HG03558 (cell line): Measurements from ENCODE around the gene FAM78B.

Experiments
- ATAC-seq: cut with Tn5 transposase; IDR thresholded peaks from one replicate; pipeline ENCODE4 v1.9.1; 2021; ENCODE audit warnings: moderate number of reproducible peaks; ENCODE audit not compliant: unreplicated experiment; ENCODE audit errors: extremely low read depth

Gene FAM78B

GRCh38 chr1:166080277-166080966 is 86.4 kb downstream of the FAM78B start:
- no peak for ATAC-seq

DNA sequence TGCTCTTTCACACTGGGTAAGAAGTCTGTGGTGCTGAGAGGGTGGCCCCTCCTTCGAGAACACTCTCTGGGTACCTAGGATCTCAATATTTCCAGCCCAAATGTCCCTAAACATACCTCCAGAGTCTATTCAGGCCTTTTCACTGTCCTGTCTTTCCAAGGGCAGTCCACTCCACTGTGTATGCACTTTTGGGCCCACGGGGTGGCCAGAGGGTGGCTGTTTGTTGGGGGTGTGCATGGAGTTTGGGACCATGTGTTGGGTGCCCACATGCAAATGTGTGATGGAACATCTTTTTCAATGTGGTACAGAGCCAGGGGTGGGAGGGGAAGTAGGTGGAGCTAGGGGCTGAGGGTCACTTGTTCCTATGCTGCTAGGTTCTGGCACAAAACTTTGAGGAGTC is 87.5 kb downstream of the FAM78B start:
- no peak for ATAC-seq

DNA sequence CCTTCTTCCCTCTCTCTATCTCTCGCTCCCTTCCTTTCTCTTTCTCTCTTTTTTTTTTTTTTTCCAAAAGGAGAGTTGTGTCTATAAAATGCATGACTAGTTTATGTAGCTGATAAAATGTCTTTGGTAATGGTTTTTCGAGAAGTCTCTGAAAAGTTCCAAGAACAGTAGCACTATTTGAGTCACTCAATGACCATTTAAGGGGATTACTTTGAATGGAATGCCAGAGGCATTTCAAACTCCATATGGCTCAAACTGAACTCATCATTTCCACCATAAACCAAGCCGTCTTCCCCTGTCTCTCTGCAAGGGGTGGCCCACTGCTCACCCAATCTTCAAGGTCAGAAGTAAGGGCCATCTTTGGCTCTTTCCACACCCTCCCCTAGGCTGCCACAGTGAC is 93.3 kb downstream of the FAM78B start:
- no peak for ATAC-seq

GRCh38 chr1:166069390-166069789 is 97.4 kb downstream of the FAM78B start:
- no peak for ATAC-seq

- no peak for ATAC-seq
Measured at GRCh38 chr1:166066107-166066506, 100.7 kb downstream of the FAM78B start.

DNA sequence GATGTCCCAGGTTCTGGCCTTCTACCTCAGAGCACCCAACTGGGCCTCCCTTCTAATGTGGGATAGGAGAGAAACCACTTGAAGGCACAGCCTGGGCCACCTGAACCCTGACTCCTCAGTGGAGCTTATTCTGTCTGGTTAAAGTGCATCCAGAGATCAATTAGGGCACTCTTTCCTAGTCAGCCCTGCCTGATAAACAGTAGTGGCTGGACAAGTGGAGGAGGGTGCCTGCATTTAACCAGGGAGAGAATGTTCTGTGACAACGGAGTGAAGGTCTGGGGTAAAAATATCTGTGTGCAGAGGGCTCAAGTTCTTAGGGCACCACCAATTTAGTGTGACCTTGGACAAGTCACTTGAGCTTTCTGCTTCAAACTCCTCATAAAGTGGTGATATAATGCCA is 101.8 kb downstream of the FAM78B start:
- ATAC-seq: no peak

DNA sequence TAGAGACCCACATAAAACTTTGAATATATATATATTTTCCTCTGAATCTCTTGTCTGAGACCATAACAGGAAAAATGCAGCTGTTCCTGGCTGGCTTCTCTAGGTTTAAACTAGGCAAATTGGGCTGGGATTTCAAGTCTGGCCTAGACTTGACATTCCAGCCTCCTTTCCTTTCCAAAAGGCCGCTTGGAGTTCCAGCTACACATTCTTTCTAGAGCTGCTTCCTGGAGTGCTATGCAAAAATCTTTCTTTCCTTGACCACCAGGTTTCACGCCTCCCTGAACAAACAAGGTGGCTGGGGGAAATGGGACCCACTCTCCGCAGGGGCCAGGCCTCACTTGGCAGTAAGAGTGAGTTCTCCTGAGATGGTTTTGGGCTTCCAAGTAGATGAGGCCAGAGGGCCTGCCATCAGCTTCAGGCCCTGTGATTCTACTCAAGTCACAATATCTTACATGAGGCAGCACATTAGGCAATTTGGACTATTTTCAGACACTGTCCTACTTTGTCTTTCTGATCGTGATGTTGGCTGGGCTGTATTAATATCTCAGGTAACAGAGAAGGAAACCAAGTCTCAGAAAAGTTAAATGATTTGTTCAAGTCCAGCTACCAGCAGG is 102.4 kb downstream of the FAM78B start:
- ATAC-seq: no peak

DNA sequence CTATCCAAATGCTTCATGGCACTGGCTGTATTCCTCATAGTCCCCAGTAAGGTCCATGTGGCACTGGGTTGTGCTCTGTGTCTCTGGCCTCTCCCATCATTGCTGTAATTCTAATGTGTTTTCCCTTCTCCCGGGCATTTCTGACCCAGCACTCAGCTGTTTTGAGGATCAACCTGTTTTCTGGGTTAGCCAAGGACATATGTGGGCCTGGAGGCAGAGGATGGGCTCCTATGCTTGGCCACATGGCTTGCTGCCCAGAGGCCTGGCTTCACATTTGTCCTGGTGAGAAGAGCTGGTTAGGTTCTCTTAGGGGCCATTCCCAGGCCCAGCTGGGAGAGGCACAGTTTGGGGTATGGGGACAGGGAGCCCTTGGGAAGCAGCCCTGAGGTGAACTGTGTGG is 103.1 kb downstream of the FAM78B start:
- no peak for ATAC-seq

GRCh38 chr1:166062421-166063070 is 104.3 kb downstream of the FAM78B start:
- no peak for ATAC-seq

GRCh38 chr1:166057650-166058049 is 109.2 kb downstream of the FAM78B start:
- ATAC-seq: no peak

GRCh38 chr1:166053395-166053794 is 113.4 kb downstream of the FAM78B start:
- ATAC-seq: no peak

DNA sequence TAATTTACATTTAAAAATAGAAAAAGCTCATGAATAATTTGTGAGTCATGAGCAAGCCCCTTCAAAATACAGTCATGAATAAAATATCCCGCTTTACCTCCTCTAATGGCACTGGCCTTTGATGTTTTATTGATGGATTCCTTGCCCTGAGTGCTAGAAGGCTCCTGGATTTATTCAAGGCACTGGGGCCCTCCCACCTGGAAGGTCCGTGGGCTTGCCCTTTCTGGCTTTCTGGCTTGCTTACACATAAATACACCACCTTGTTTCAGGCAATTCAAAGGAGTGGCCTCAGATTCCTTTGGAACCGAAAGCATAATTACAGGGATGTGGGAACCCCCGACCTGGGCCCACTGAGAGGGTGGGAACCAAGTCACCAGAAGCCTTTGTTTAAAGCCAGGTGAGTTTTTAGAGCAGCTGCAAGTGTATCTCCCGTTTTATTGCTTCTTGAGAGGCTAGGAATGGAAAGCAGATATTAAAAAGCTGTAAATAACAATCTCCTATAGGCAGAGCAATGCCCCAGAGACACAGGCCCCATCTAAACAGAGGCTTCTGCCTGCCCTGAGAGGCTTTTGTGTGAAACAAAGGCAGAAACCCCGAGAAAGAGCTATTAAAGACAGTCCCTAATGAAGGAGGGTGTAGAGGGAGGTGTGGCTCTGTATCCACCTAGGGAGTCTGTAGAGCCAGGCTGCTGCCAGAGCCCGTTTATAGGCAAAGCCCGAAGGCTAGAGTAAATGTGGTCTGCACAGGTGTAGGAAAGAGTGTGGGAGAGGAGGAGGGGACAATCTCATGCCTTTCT is 126.4 kb downstream of the FAM78B start:
- ATAC-seq: no peak

DNA sequence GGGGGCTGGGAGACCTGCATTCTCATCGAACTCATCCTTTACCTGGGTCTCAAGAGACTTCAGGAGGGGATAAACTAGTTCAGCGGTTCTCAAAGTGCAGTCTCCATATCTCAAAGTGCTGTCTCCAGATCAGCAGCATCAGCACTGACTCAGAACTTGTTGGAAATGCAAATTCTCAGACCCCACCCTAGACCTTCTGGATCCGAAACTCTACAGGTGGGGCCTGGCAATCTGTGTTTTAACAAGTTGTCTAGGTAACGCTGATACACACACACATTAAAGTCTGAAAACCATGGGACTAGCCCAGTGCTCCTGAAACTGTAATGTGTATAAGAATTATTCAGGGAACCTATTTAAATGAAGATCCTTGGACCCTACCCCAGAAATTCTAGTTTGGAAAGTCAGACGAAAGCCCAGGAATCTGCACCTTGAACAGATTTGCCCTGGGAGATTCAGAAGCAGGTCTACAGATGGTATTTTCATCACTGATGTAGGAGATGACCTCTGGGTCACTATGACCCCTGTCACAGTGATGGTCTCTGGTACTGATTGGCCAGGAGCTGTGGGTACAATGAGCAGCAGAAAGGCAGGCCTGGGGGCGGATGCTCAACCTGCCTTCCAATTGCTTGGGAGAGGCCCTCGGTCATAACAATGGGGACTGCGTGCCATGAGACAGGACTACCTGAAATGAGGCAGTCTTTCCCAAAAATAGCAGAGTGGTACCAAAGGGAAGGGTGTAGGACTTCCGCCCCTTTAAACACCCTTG is 127.2 kb downstream of the FAM78B start:
- no peak for ATAC-seq

GRCh38 chr1:166036092-166036491 is 130.7 kb downstream of the FAM78B start:
- no peak for ATAC-seq

DNA sequence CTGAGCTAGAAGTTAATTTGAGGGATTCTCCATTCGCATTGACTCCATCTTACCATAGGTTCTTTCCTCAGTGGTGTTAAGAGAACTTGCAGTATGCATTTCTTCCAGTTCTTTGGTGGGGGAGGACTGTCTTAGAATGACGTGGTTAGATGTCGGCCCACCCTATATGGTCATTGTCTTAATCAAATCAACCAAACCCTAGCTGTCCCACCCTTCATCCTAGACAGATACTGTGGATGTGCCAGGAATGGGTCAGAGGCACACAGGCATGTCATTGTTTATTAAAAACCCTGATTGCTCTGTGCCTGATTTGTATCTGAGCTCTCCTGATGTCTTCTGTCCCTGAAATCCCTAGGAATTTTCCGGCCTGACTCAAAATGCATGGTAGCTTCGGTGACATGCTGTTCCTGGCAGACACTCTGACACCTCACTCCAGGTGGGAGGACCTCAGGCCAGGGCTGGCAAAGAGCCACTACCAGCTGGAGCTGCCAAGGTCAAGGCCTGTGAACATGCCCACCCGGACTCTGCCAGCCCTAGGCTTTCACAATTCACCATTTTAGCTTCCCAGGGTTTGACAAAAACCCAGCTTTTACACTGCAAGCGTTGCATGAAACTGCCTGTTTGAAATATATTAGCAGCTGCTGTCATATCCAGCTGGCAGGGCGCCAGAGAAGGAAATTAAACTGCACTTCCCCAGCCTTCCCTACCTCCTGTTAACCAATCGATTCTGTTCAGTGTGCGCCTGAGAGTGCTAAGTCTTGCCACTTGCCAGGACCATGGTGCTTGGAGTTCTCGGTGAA is 134.0 kb downstream of the FAM78B start:
- no peak for ATAC-seq

DNA sequence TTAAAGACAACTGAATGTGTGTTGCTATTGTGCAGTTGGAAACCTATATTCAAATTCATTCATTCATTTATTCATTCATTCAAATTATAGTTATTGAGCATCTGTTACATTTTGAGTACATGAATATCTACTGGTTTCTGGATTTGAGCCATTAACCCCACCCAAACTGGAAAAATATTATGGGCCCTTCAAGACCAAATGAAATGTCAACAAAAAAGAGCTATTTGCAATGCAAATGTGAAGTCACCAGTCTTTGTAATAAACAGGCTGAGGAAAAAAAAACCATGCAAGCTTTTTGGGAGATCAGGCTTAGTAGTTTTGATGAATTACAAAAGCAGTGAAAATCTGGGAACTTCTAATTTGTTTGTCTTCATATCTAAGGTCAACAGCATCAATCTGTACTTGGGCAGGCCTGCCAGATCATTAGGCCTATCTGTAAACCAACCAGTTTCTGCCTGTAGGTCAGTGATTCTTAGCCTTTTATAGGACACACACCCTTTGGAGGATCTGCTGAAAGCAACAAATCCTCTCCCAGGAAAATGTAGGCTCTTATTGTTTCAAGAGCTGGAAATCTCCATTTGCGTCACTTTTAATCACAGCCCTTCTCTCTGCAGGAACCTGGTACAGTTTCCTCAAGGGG is 134.7 kb downstream of the FAM78B start:
- no peak for ATAC-seq

- ATAC-seq: no peak
Measured at GRCh38 chr1:166029196-166029945, 137.4 kb downstream of the FAM78B start.

- ATAC-seq: no peak
Measured at GRCh38 chr1:166026555-166026954, 140.2 kb downstream of the FAM78B start.
